Peyer's patch (tissue), 4 donors: ENCODE data around the gene ETV5. TPM values are rescaled to one million over a fixed set of nuclear protein-coding genes. Genes with fewer than 3 reads are reported as not detected.
"Not testable (repeated sequence)": the region's sequence is repeated elsewhere in the genome, so short reads cannot be mapped to it uniquely, and the experiment has no call there.

ENCODE experiments used
- DNase-seq, 3 donors: peaks; one replicate each; pipeline ENCODE4 v3.0.0-alpha.2; 2017 to 2019
- H3K27ac ChIP-seq, 4 donors: fragments of 200-600 bp; sonication (generic); one replicate each; pipeline ENCODE4 v1.5.1; 2016 to 2019
- H3K27me3 ChIP-seq, 2 donors: fragments of 200-600 bp; sonication (generic); one replicate each; pipeline ENCODE4 v1.5.1; 2019
- H3K36me3 ChIP-seq, 3 donors: fragments of 200-600 bp; sonication (generic); one replicate each; pipeline ENCODE4 v1.5.1; 2016 to 2019
- H3K4me1 ChIP-seq, 4 donors: fragments of 200-600 bp; sonication (generic); one replicate each; pipeline ENCODE4 v1.5.1; 2016 to 2019
- H3K4me3 ChIP-seq, 4 donors: fragments of 200-600 bp; sonication (generic); 1 replicate in 3 of 4; 2 replicates in 1 of 4; pipeline ENCODE4 v1.5.1; 2016 to 2019; ENCODE audit warnings: mild to moderate bottlenecking in 1 of 4
- H3K9me3 ChIP-seq, 4 donors: fragments of 200-600 bp; sonication (generic); one replicate each; pipeline ENCODE4 v1.5.1; 2016 to 2019; ENCODE audit warnings: mild to moderate bottlenecking in 1 of 4
- POLR2A ChIP-seq, 2 donors: fragments of 450-650 bp; IDR thresholded peaks; one replicate each; pipeline ENCODE4 v1.5.1; 2017; ENCODE audit warnings: antibody characterized with exemption in 2 of 2, mild to moderate bottlenecking in 2 of 2, moderate library complexity in 2 of 2
- total RNA-seq, 4 donors: library from RNA; depleted of rRNA; stranded (reverse); fragments of >200 nt; gene quantifications; one replicate each; pipeline ENCODE4 v1.1.0, GENCODE V29; 2016
- TF ChIP-seq, protein P1 (sequence below), 6 experiments: fragments of 450-650 bp in 4 of 6; fragments of 200-600 bp in 2 of 6; sonication (generic) in 1 of 6; IDR thresholded peaks; one replicate each; pipeline ENCODE4 v1.5.1; 2017 to 2019; ENCODE audit warnings: antibody characterized with exemption in 6 of 6, mild to moderate bottlenecking in 3 of 6, moderate library complexity in 1 of 6

Gene ETV5
- total RNA-seq, 4 donors from 2014 or later, result 4.1 to 5.3 (median 4.8) TPM

DNA sequence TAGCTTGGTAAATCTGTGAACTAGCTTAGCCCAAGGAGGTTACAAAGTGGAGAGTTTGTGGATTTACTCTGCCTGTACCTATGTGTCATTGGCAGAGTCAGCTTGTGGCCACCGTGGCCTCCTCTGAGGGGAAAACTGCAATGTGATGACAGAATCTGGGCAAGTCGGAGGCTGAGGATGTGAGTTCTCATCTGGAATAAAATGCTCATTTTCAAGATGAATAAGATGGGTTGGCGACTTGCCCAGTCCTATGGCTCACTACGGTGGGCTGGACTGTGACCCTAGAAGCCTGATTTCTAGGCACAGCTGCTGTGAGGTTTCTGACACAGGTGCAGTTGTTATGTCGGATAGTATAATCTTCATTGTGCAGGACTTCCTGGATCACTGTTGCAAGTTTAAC is 83.7 kb downstream of the ETV5 start:
- TF ChIP-seq, protein P1, sequence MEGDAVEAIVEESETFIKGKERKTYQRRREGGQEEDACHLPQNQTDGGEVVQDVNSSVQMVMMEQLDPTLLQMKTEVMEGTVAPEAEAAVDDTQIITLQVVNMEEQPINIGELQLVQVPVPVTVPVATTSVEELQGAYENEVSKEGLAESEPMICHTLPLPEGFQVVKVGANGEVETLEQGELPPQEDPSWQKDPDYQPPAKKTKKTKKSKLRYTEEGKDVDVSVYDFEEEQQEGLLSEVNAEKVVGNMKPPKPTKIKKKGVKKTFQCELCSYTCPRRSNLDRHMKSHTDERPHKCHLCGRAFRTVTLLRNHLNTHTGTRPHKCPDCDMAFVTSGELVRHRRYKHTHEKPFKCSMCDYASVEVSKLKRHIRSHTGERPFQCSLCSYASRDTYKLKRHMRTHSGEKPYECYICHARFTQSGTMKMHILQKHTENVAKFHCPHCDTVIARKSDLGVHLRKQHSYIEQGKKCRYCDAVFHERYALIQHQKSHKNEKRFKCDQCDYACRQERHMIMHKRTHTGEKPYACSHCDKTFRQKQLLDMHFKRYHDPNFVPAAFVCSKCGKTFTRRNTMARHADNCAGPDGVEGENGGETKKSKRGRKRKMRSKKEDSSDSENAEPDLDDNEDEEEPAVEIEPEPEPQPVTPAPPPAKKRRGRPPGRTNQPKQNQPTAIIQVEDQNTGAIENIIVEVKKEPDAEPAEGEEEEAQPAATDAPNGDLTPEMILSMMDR (IDR thresholded peaks at IDR 0.05), result no peak
- TF ChIP-seq POLR2A (IDR thresholded peaks at IDR 0.05), result no peak
- Histone ChIP-seq H3K4me1 (no peaks in the 10 kb centered on the region), H3K36me3 (no peaks in the 10 kb centered on the region), H3K9me3 (no peaks in the 10 kb centered on the region), H3K27ac (no peak overlapping the region), H3K27me3 (no peaks in the 10 kb centered on the region), H3K4me3 (no peak overlapping the region)
- no peak for DNase-seq

DNA sequence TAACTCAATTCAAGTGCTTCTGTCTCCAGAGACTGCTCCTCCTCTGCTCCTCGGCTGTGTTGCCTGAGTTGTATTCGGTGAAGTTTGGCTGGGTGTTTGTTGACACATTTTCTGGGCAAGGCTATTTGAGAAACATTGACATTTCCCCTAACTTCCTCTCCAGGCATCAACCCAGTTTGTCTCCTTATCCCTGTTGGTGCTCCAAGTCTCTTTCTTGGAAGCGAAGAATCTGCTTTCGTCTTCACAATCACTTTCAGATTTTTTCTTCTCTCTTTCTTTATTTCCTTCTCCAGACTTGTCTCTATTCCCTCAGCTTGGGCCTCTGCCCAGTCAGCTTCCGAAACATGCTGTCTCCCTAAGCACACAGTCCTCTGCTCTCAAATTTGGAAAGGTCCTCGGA is 84.7 kb downstream of the ETV5 start:
- H3K27me3 ChIP-seq, result no peaks in the 10 kb centered on the region
- DNase-seq, result no peak
- H3K27ac ChIP-seq, result no peak overlapping the region
- no peaks in the 10 kb centered on the region for H3K36me3 ChIP-seq
- H3K9me3 ChIP-seq, result no peaks in the 10 kb centered on the region
- TF ChIP-seq, protein P1 (IDR thresholded peaks at IDR 0.05), result no peak
- no peak overlapping the region for H3K4me3 ChIP-seq
- H3K4me1 ChIP-seq, result no peaks in the 10 kb centered on the region

DNA sequence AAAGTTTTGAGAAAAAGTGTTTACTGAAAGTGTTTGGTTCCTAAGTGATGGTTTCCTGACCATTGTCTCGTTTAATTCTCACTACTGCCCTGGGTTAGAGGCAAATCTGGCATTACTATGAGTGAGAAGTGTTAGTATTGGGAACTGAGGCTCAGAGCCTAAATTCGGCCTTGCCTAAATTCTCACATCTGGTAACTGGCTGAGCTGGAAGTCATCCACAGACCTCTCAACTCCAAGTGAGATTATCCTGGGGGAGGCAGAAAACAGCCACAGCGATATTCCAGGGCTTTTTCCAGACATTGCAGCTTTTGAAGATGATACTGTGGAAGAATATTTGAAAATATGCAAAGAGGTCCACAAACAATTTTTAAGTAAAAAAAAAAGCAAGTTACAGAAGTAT is 86.0 kb downstream of the ETV5 start:
- Histone ChIP-seq H3K9me3 (no peaks in the 10 kb centered on the region), H3K4me1 (no peaks in the 10 kb centered on the region), H3K27ac (no peak overlapping the region), H3K4me3 (no peak overlapping the region), H3K36me3 (no peaks in the 10 kb centered on the region), H3K27me3 (no peaks in the 10 kb centered on the region)
- TF ChIP-seq POLR2A (IDR thresholded peaks at IDR 0.05), result no peak
- TF ChIP-seq, protein P1 (IDR thresholded peaks at IDR 0.05), result no peak
- DNase-seq, result no peak

DNA sequence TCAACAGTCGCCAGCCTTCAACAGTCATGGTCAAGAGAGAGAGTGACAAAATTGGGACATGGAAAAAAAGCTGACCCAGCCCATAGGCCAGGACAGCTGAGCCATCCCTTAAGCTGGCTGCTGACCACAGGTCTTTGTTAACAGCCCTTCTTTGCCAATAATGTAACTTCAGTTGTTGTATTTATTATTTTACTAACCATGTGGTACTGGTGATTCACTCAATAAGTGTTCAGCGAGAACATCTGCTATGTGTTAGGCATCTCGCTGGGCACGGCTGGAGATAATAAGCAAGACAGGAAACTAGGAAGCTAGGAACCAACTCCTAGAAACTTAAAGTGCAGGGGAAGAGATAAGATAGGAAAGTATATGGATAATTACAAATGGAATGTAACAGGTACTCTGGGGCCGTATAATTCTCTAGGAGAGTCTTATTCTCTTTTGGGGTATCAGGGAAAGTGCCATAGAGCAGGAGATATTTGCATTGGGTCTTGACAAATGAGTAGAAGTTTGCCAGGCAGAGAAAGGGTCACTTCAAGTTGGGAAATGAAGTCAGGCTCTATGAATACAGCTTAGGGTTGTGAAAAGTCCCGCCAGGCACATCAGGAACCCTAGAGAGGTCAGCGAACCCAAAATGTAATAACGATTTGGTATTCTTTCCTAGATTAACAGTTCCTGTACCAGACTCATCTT is 87.1 kb downstream of the ETV5 start:
- Histone ChIP-seq H3K9me3 (peaks cover 0 to 1% (median 0%) of the 10 kb centered on the region in 4 donors), H3K4me3 (no peak overlapping the region), H3K27me3 (no peaks in the 10 kb centered on the region), H3K36me3 (no peaks in the 10 kb centered on the region), H3K4me1 (no peaks in the 10 kb centered on the region), H3K27ac (no peak overlapping the region)
- no peak for DNase-seq
- TF ChIP-seq POLR2A (IDR thresholded peaks at IDR 0.05), result no peak
- TF ChIP-seq, protein P1 (IDR thresholded peaks at IDR 0.05), result no peak

DNA sequence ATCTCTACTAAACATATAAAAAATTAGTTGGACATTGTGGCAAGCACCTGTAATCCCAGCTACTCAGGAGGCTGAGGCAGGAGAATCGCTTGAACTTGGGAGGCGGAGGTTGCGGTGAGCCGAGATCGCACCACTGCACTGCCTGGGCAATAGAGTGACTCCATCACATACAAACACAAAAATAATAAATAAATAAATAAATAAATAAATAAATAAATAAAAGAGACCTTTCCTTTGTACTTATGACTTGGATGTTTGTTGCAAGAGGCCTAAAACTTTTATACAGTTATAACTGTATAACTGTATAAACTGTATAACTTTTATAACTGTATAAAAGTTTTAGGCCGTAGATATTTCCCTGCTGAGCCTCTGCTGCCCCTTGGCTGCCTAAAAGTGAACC is 87.6 kb downstream of the ETV5 start:
- H3K4me3 ChIP-seq, H3K4me1 ChIP-seq, H3K27me3 ChIP-seq, H3K36me3 ChIP-seq, DNase-seq, H3K9me3 ChIP-seq, H3K27ac ChIP-seq: not testable (repeated sequence)

DNA sequence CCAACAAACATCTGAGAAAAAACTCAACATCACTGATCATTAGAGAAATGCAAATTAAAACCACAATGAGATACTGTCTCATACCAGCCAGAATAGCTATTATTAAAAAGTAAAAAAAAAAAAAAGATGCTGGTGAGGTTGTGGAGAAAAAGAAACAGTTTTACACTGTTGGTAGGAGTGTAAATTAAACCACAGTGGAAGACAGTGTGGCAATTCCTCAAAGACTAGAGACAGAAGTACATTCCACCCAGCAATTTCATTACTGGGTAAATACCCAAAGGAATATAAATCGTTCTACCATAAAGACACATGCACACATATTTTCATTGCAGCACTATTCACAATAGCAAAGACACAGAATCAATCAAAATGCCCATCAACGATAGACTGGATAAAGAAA is 89.6 kb downstream of the ETV5 start:
- not testable (repeated sequence) for H3K27me3 ChIP-seq, H3K27ac ChIP-seq, DNase-seq, H3K4me3 ChIP-seq, H3K36me3 ChIP-seq, H3K9me3 ChIP-seq, H3K4me1 ChIP-seq

DNA sequence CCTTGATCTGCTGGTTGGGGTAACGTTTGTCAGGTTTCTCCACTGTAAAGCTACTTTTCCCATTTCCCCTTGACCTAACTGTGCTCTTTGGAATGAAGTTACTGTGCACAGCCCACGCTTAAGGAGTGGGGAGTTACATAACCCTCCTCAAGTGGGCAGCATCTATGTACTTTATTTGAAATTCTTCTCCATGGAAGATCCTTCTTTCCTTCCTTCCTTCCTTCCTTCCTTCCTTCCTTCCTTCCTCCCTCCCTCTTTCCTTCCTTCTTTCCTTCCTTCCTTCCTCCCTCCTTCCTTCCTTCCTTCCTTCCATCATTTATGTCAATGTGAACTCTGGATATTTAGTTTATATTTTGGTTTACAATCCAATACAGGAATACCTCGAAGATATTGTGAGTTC is 94.0 kb downstream of the ETV5 start:
- no peak overlapping the region for H3K4me3 ChIP-seq
- TF ChIP-seq, protein P1 (IDR thresholded peaks at IDR 0.05), result no peak
- TF ChIP-seq POLR2A (IDR thresholded peaks at IDR 0.05), result no peak
- H3K27ac ChIP-seq, result no peak overlapping the region
- no peaks in the 10 kb centered on the region for H3K27me3 ChIP-seq
- H3K4me1 ChIP-seq, result no peaks in the 10 kb centered on the region
- no peaks in the 10 kb centered on the region for H3K36me3 ChIP-seq
- DNase-seq, result no peak
- H3K9me3 ChIP-seq, result peaks cover 0 to 3% (median 0%) of the 10 kb centered on the region in 4 donors
